NT2/D1 (cell line): Measurements from ENCODE around the gene DNTTIP2.

Experiments used
- SUZ12 ChIP-seq: IDR thresholded peaks from 2 replicates; pipeline ENCODE4 v1.6.1; 2011; ENCODE audit not compliant: insufficient read length, insufficient read depth; ENCODE audit errors: extremely low read depth
- YY1 ChIP-seq: IDR thresholded peaks from 2 replicates; pipeline ENCODE4 v1.6.1; 2011; ENCODE audit not compliant: insufficient read length, insufficient read depth
- ZNF274 ChIP-seq: IDR thresholded peaks from 2 replicates; pipeline ENCODE4 v1.6.1; 2011; ENCODE audit warnings: mild to moderate bottlenecking, low read depth, low read length

DNA sequence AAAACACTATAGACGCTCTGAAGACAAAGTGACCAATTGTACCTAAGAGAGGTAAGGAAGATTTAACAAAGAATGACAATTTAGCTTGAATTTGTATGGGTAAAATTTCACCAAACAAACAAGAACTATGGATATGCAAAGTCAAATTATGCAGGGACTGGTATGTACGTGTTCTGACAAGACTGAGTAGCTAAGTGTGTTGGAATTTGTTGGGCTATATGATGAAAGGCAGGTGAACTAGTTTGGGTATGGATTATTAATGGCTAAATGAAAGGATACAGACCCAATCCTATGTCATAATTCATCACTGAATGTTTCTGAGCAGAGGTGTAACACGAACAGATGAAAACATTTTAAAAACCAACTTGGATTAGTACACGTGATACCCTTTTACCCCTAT is 7.6 kb downstream of the DNTTIP2 start:
- TF ChIP-seq ZNF274: no peak
- TF ChIP-seq YY1: no peak
- no peak for TF ChIP-seq SUZ12
